Measurements from ENCODE around the gene ZBTB38. TPM values are rescaled to one million over a fixed set of nuclear protein-coding genes. Genes with fewer than 3 reads are reported as not detected.

The ZBTB38 gene
- total and polyA plus RNA-seq, 2 donors (not counting 3 experiments of a cell fraction or from before 2014, with no cell fraction given): 31.1 to 85.2 TPM

DNA sequence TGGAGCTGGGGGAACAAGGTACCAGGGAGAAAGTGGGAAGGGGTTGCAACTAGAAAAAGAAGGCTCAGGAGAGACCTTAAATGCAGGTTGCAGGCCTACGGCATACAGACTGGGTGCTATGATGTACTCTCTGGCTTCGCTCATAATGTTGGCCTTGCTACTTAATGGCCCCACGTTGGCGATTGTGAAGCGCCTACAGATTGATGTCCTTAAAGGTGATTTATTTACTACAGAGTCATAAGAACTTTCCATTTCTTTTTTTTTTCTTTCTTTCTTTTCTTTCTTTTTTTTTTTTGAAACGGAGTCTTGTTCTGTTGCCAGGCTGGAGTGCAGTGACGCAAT lies 25.4 kb downstream of the ZBTB38 start:
- no TSS peak for BruUV-seq (replicated peaks)
- Histone ChIP-seq H4K20me1 (replicated peaks; ENCODE audit: control insufficient read depth, extremely low read depth, insufficient read depth, low read length) (no peaks in the 10 kb centered on the region), H2AFZ (ENCODE audit: low read depth, low read length) (no peak overlapping the region), H3K9me1 (replicated peaks; ENCODE audit: control insufficient read depth, extremely low read depth, insufficient read depth, low read length) (no peaks in the 10 kb centered on the region), H3K9ac (replicated peaks; ENCODE audit: extremely low read depth, insufficient read depth, low read length) (no peak overlapping the region), H3K4me2 (ENCODE audit: insufficient read depth, low read length) (no peak overlapping the region), H3K27me3 (ENCODE audit: control insufficient read depth in 2 of 2, insufficient read depth in 2 of 2, low read length in 2 of 2) (no peaks in the 10 kb centered on the region), H3K9me3 (replicated peaks; ENCODE audit: control insufficient read depth, insufficient read depth, low read length) (no peaks in the 10 kb centered on the region), H3K79me2 (ENCODE audit: control insufficient read depth, insufficient read depth, low read length) (no peaks in the 10 kb centered on the region), H3K36me3 (ENCODE audit: control insufficient read depth in 2 of 2, extremely low read depth in 1 of 2, insufficient read depth in 2 of 2, low read length in 2 of 2) (peaks cover 0 to 5% of the 10 kb centered on the region in 2 experiments), H3K4me1 (ENCODE audit: control insufficient read depth, extremely low read depth, insufficient read depth, low read length) (peaks cover 10% of the 10 kb centered on the region), H3K27ac (ENCODE audit: insufficient read depth, low read depth, low read length) (no peak overlapping the region), H3K4me3 (replicated peaks in 1 of 3; ENCODE audit: insufficient read depth in 1 of 3, low read depth in 1 of 3, low read length in 3 of 3) (no peak overlapping the region)
- CTCF ChIA-PET: no interaction called here
- POLR2A ChIA-PET: no interaction called here
- intact Hi-C loops (cut with micrococcal nuclease): no loop called here
- TF ChIP-seq EZH2 (IDR thresholded peaks at IDR 0.05; ENCODE audit: borderline replicate concordance, low read depth, low read length, severe bottlenecking): no peak
- no peak for TF ChIP-seq POLR2A (IDR thresholded peaks at IDR 0.05; ENCODE audit: low read depth, low read length)
- TF ChIP-seq GATA2 (IDR thresholded peaks at IDR 0.05; ENCODE audit: insufficient read depth, insufficient read length, low read depth, low read length): no peak
- no peak for TF ChIP-seq JUN (IDR thresholded peaks at IDR 0.05; ENCODE audit: borderline replicate concordance, insufficient read depth, insufficient read length, low read depth)
- TF ChIP-seq, protein P1, sequence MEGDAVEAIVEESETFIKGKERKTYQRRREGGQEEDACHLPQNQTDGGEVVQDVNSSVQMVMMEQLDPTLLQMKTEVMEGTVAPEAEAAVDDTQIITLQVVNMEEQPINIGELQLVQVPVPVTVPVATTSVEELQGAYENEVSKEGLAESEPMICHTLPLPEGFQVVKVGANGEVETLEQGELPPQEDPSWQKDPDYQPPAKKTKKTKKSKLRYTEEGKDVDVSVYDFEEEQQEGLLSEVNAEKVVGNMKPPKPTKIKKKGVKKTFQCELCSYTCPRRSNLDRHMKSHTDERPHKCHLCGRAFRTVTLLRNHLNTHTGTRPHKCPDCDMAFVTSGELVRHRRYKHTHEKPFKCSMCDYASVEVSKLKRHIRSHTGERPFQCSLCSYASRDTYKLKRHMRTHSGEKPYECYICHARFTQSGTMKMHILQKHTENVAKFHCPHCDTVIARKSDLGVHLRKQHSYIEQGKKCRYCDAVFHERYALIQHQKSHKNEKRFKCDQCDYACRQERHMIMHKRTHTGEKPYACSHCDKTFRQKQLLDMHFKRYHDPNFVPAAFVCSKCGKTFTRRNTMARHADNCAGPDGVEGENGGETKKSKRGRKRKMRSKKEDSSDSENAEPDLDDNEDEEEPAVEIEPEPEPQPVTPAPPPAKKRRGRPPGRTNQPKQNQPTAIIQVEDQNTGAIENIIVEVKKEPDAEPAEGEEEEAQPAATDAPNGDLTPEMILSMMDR (IDR thresholded peaks at IDR 0.05; ENCODE audit: extremely low read depth in 1 of 2, insufficient read depth in 1 of 2, low read depth in 1 of 2, low read length in 2 of 2): no peak
- TF ChIP-seq, protein P2, sequence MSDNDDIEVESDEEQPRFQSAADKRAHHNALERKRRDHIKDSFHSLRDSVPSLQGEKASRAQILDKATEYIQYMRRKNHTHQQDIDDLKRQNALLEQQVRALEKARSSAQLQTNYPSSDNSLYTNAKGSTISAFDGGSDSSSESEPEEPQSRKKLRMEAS (IDR thresholded peaks at IDR 0.05; ENCODE audit: insufficient read depth, insufficient read length): no peak
- DNase-seq (ENCODE audit: low read depth, low spot score): no peak
- dilution Hi-C loops (cut with MboI; ENCODE audit: extremely low pct_ligation_motif_present, low sequenced_read_pairs): no loop called here
- FAIRE-seq: no peak

DNA sequence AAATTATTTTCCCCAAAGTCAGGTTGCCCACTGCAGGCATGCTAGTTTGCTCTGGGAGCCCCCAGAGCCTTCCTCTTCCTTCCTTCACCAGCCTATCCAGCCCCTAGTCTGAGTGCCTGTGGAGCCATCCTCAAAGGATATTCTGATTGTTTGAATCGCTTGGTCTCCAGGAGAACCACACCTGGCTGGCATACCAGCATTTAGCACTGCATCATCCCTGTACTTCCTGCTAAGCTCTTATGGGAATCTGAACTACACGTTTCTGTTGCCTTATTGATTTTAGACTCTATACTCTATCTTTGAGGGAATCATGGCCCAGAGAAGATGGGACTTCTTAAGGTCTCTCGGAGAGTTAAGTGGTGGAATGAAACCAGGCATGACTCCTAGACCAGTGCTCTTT lies 26.3 kb downstream of the ZBTB38 start:
- Histone ChIP-seq H3K9ac (replicated peaks; ENCODE audit: extremely low read depth, insufficient read depth, low read length) (no peak overlapping the region), H3K9me3 (replicated peaks; ENCODE audit: control insufficient read depth, insufficient read depth, low read length) (no peaks in the 10 kb centered on the region), H2AFZ (ENCODE audit: low read depth, low read length) (no peak overlapping the region), H3K27me3 (ENCODE audit: control insufficient read depth in 2 of 2, insufficient read depth in 2 of 2, low read length in 2 of 2) (no peaks in the 10 kb centered on the region), H3K9me1 (replicated peaks; ENCODE audit: control insufficient read depth, extremely low read depth, insufficient read depth, low read length) (no peaks in the 10 kb centered on the region), H3K79me2 (ENCODE audit: control insufficient read depth, insufficient read depth, low read length) (no peaks in the 10 kb centered on the region), H3K36me3 (ENCODE audit: control insufficient read depth in 2 of 2, extremely low read depth in 1 of 2, insufficient read depth in 2 of 2, low read length in 2 of 2) (peaks cover 0 to 5% of the 10 kb centered on the region in 2 experiments), H3K27ac (ENCODE audit: insufficient read depth, low read depth, low read length) (no peak overlapping the region), H4K20me1 (replicated peaks; ENCODE audit: control insufficient read depth, extremely low read depth, insufficient read depth, low read length) (no peaks in the 10 kb centered on the region), H3K4me1 (ENCODE audit: control insufficient read depth, extremely low read depth, insufficient read depth, low read length) (peaks cover 2% of the 10 kb centered on the region), H3K4me2 (ENCODE audit: insufficient read depth, low read length) (no peak overlapping the region), H3K4me3 (replicated peaks in 1 of 3; ENCODE audit: insufficient read depth in 1 of 3, low read depth in 1 of 3, low read length in 3 of 3) (no peak overlapping the region)
- CTCF ChIA-PET: no interaction called here
- no peak for DNase-seq (ENCODE audit: low read depth, low spot score)
- POLR2A ChIA-PET: no interaction called here
- intact Hi-C loops (cut with micrococcal nuclease) (no loop called here), dilution Hi-C loops (cut with MboI; ENCODE audit: extremely low pct_ligation_motif_present, low sequenced_read_pairs) (no loop called here)
- TF ChIP-seq GATA2 (IDR thresholded peaks at IDR 0.05; ENCODE audit: insufficient read depth, insufficient read length, low read depth, low read length): no peak
- TF ChIP-seq POLR2AphosphoS5 (IDR thresholded peaks at IDR 0.05; ENCODE audit: insufficient read depth, low read depth, low read length): no peak
- no TSS peak for BruUV-seq (replicated peaks)
- no peak for FAIRE-seq

All from endothelial cell of umbilical vein (primary cell).